ENCODE measurements around the gene PPP1R16B. TPM values are rescaled to one million over a fixed set of nuclear protein-coding genes. Genes with fewer than 3 reads are reported as not detected.
"Not testable (repeated sequence)": the region's sequence is repeated elsewhere in the genome, so short reads cannot be mapped to it uniquely, and the experiment has no call there.

Gene PPP1R16B
- total RNA-seq, 1 donor = not detected

- TF ChIP-seq CTCF (IDR thresholded peaks at IDR 0.05; ENCODE audit: extremely low read depth, low read depth, low read length) = no peak
- Histone ChIP-seq H3K36me3 (ENCODE audit: insufficient read depth, low read length) (no peaks in the 10 kb centered on the region), H3K79me2 (ENCODE audit: insufficient read depth, low read length) (no peaks in the 10 kb centered on the region), H4K20me1 (ENCODE audit: insufficient read depth, low read length) (no peaks in the 10 kb centered on the region), H3K27me3 (ENCODE audit: insufficient read depth, low read length) (peaks cover 32% of the 10 kb centered on the region), H3K9me3 (ENCODE audit: low read depth, low read length) (no peaks in the 10 kb centered on the region), H3K27ac (ENCODE audit: low read depth, low read length) (no peak overlapping the region), H3K4me2 (ENCODE audit: insufficient read depth, low read length) (no peak overlapping the region), H3K4me1 (ENCODE audit: insufficient read depth, low read length) (no peaks in the 10 kb centered on the region), H3K4me3 (ENCODE audit: insufficient read depth, low read length) (no peak overlapping the region), H2AFZ (ENCODE audit: low read length) (no peak overlapping the region)
- DNase-seq (ENCODE audit: insufficient read length, low spot score, missing footprints) = no peak
Observed at GRCh38 chr20:38812182-38812581, 6.7 kb downstream of the PPP1R16B start.

GRCh38 chr20:38812709-38813573, 7.4 kb downstream of the PPP1R16B start:
- no peak overlapping the region for H3K4me2 ChIP-seq (ENCODE audit: insufficient read depth, low read length)
- no peaks in the 10 kb centered on the region for H3K4me1 ChIP-seq (ENCODE audit: insufficient read depth, low read length)
- no peak for DNase-seq (ENCODE audit: insufficient read length, low spot score, missing footprints)
- TF ChIP-seq CTCF (IDR thresholded peaks at IDR 0.05; ENCODE audit: extremely low read depth, low read depth, low read length) = no peak
- H3K27ac ChIP-seq (ENCODE audit: low read depth, low read length) = no peak overlapping the region
- no peaks in the 10 kb centered on the region for H3K79me2 ChIP-seq (ENCODE audit: insufficient read depth, low read length)
- H3K4me3 ChIP-seq (ENCODE audit: insufficient read depth, low read length) = no peak overlapping the region
- no peaks in the 10 kb centered on the region for H3K9me3 ChIP-seq (ENCODE audit: low read depth, low read length)
- H3K27me3 ChIP-seq (ENCODE audit: insufficient read depth, low read length) = peaks cover 25% of the 10 kb centered on the region
- H3K36me3 ChIP-seq (ENCODE audit: insufficient read depth, low read length) = no peaks in the 10 kb centered on the region
- no peaks in the 10 kb centered on the region for H4K20me1 ChIP-seq (ENCODE audit: insufficient read depth, low read length)
- H2AFZ ChIP-seq (ENCODE audit: low read length) = no peak overlapping the region

- H3K27ac ChIP-seq (ENCODE audit: low read depth, low read length); H3K4me3 ChIP-seq (ENCODE audit: insufficient read depth, low read length); H4K20me1 ChIP-seq (ENCODE audit: insufficient read depth, low read length); DNase-seq (ENCODE audit: insufficient read length, low spot score, missing footprints); H3K36me3 ChIP-seq (ENCODE audit: insufficient read depth, low read length); H3K4me1 ChIP-seq (ENCODE audit: insufficient read depth, low read length); H3K4me2 ChIP-seq (ENCODE audit: insufficient read depth, low read length); H3K79me2 ChIP-seq (ENCODE audit: insufficient read depth, low read length); H2AFZ ChIP-seq (ENCODE audit: low read length); H3K9me3 ChIP-seq (ENCODE audit: low read depth, low read length): not testable (repeated sequence)
- peaks cover 21% of the 10 kb centered on the region for H3K27me3 ChIP-seq (ENCODE audit: insufficient read depth, low read length)
Observed at GRCh38 chr20:38813574-38813962, 8.1 kb downstream of the PPP1R16B start.

- Histone ChIP-seq H3K4me2 (ENCODE audit: insufficient read depth, low read length) (no peak overlapping the region), H3K4me1 (ENCODE audit: insufficient read depth, low read length) (no peaks in the 10 kb centered on the region), H4K20me1 (ENCODE audit: insufficient read depth, low read length) (no peaks in the 10 kb centered on the region), H3K36me3 (ENCODE audit: insufficient read depth, low read length) (no peaks in the 10 kb centered on the region), H3K79me2 (ENCODE audit: insufficient read depth, low read length) (no peaks in the 10 kb centered on the region), H3K4me3 (ENCODE audit: insufficient read depth, low read length) (no peak overlapping the region), H2AFZ (ENCODE audit: low read length) (no peak overlapping the region), H3K9me3 (ENCODE audit: low read depth, low read length) (no peaks in the 10 kb centered on the region), H3K27me3 (ENCODE audit: insufficient read depth, low read length) (peaks cover 17% of the 10 kb centered on the region), H3K27ac (ENCODE audit: low read depth, low read length) (no peak overlapping the region)
- no peak for TF ChIP-seq CTCF (IDR thresholded peaks at IDR 0.05; ENCODE audit: extremely low read depth, low read depth, low read length)
- no peak for DNase-seq (ENCODE audit: insufficient read length, low spot score, missing footprints)
Observed at GRCh38 chr20:38815446-38815845, 9.9 kb downstream of the PPP1R16B start.

All from osteoblast (primary cell).